IMR-90 (cell line): Measurements from ENCODE around the gene ADAMTS17. TPM values are rescaled to one million over a fixed set of nuclear protein-coding genes. Genes with fewer than 3 reads are reported as not detected.

Experiments used
- ATAC-seq: fragments of 200-7000 bp; cut with Tn5 transposase; 2 replicates; pipeline ENCODE4 v1.9.1; 2020; ENCODE audit warnings: low read depth, mild to moderate bottlenecking, moderate library complexity
- BruUV-seq: library from RNA; stranded (reverse); fragments of 400-500 nt; replicated peaks from 2 replicates; lab custom pipeline; 2021; lab: Mats Ljungman, UMichigan
- CTCF ChIA-PET: fragments of 300-600 bp; formaldehyde crosslinking; extraction: SDS; loops from one replicate; lab custom pipeline; 2021; ENCODE audit warnings: antibody characterized with exemption; lab: Yijun Ruan, JAX
- POLR2A ChIA-PET: fragments of 300-600 bp; sonication (Branson Sonifier 250); formaldehyde crosslinking; loops from one replicate; lab custom pipeline; 2022; ENCODE audit warnings: antibody characterized with exemption; ENCODE audit not compliant: unreplicated experiment; lab: Charles Lee
- DNase-seq: peaks from one replicate; pipeline ENCODE4 v3.0.0; 2013
- H2AFZ ChIP-seq: replicated peaks from 2 replicates; pipeline ENCODE3; 2013; ENCODE audit warnings: low read length, mild to moderate bottlenecking; ENCODE audit not compliant: poor library complexity
- H2AK5ac ChIP-seq: 2 replicates; pipeline ENCODE4 v1.6.1; 2013; ENCODE audit warnings: low read depth, low read length, inconsistent platforms
- H2AK9ac ChIP-seq: replicated peaks from 2 replicates; pipeline ENCODE3; 2013; ENCODE audit warnings: mild to moderate bottlenecking, low read depth, low read length, moderate library complexity; ENCODE audit not compliant: poor library complexity
- H2BK120ac ChIP-seq: 2 replicates; pipeline ENCODE4 v1.6.1; 2013; ENCODE audit warnings: low read depth, low read length, inconsistent platforms
- H2BK15ac ChIP-seq: 3 replicates; pipeline ENCODE4 v1.6.1; 2013; ENCODE audit warnings: low read depth, low read length, inconsistent platforms
- H2BK20ac ChIP-seq: 2 replicates; pipeline ENCODE4 v1.6.1; 2013; ENCODE audit warnings: low read depth, mild to moderate bottlenecking, inconsistent platforms, low read length, moderate library complexity
- H2BK5ac ChIP-seq: 2 replicates; pipeline ENCODE4 v1.6.1; 2013; ENCODE audit warnings: mild to moderate bottlenecking, low read depth, low read length, inconsistent platforms; ENCODE audit not compliant: poor library complexity, severe bottlenecking
- H3K14ac ChIP-seq: replicated peaks from 2 replicates; pipeline ENCODE4 v1.6.1; 2013; ENCODE audit warnings: low read depth, low read length, inconsistent platforms
- H3K18ac ChIP-seq: 2 replicates; pipeline ENCODE4 v1.6.1; 2013; ENCODE audit warnings: low read depth, low read length, control low read depth
- H3K23ac ChIP-seq: 2 replicates; pipeline ENCODE4 v1.6.1; 2013; ENCODE audit warnings: low read depth, low read length, inconsistent platforms
- H3K27ac ChIP-seq: 2 replicates; pipeline ENCODE4 v1.5.1; 2013; ENCODE audit warnings: mild to moderate bottlenecking, control low read depth, low read length; ENCODE audit not compliant: insufficient read depth
- H3K27me3 ChIP-seq: 2 replicates; pipeline ENCODE4 v1.6.1; 2013; ENCODE audit warnings: low read length; ENCODE audit not compliant: control insufficient read depth, insufficient read depth
- H3K36me3 ChIP-seq: 2 replicates; pipeline ENCODE4 v1.6.1; 2013; ENCODE audit warnings: low read length, mixed read lengths; ENCODE audit not compliant: control insufficient read depth, insufficient read depth
- H3K4ac ChIP-seq: 2 replicates; pipeline ENCODE4 v1.6.1; 2013; ENCODE audit warnings: low read depth, low read length, inconsistent platforms
- H3K4me1 ChIP-seq: 2 replicates; pipeline ENCODE4 v1.6.1; 2013; ENCODE audit warnings: low read length, mixed read lengths; ENCODE audit not compliant: control insufficient read depth, insufficient read depth
- H3K4me2 ChIP-seq: 2 replicates; pipeline ENCODE4 v1.6.1; 2013; ENCODE audit warnings: low read depth, mild to moderate bottlenecking, control low read depth, low read length, moderate library complexity
- H3K4me3 ChIP-seq: 2 replicates; pipeline ENCODE4 v1.5.1; 2013; ENCODE audit warnings: low read depth, mild to moderate bottlenecking, control low read depth, low read length, moderate library complexity; ENCODE audit not compliant: insufficient read depth
- H3K56ac ChIP-seq: 2 replicates; pipeline ENCODE4 v1.6.1; 2013; ENCODE audit warnings: low read length, inconsistent platforms; ENCODE audit not compliant: insufficient read depth; ENCODE audit errors: extremely low read depth
- H3K79me1 ChIP-seq, 2 experiments: 2 replicates each; pipeline ENCODE4 v1.6.1; 2013; ENCODE audit warnings: low read length in 2 of 2, inconsistent platforms in 1 of 2, low read depth in 1 of 2
- H3K9ac ChIP-seq: 2 replicates; pipeline ENCODE4 v1.6.1; 2013; ENCODE audit warnings: low read depth, low read length, control low read depth
- H3K9me1 ChIP-seq: 2 replicates; pipeline ENCODE4 v1.6.1; 2013; ENCODE audit warnings: low read length, inconsistent platforms; ENCODE audit not compliant: insufficient read depth
- H3K9me3 ChIP-seq: 2 replicates; pipeline ENCODE4 v1.6.1; 2013; ENCODE audit warnings: low read length; ENCODE audit not compliant: control insufficient read depth, insufficient read depth
- H4K20me1 ChIP-seq: 2 replicates; pipeline ENCODE4 v1.6.1; 2013; ENCODE audit warnings: low read length, inconsistent platforms; ENCODE audit not compliant: insufficient read depth
- H4K5ac ChIP-seq: 2 replicates; pipeline ENCODE4 v1.6.1; 2013; ENCODE audit warnings: mild to moderate bottlenecking, low read depth, low read length, control low read depth
- H4K8ac ChIP-seq, 2 experiments: 2 replicates each; pipeline ENCODE4 v1.6.1; 2013; ENCODE audit warnings: low read depth in 2 of 2, low read length in 2 of 2, control low read depth in 1 of 2, inconsistent platforms in 1 of 2
- H4K91ac ChIP-seq: 2 replicates; pipeline ENCODE4 v1.6.1; 2013; ENCODE audit warnings: low read depth, low read length, inconsistent platforms; ENCODE audit not compliant: insufficient read depth
- CHD1 ChIP-seq: IDR thresholded peaks from 2 replicates; pipeline ENCODE4 v1.6.1; 2012; ENCODE audit warnings: low read depth, low read length, improper control_type of control experiment
- CTCF ChIP-seq: conservative IDR thresholded peaks from 2 replicates; pipeline ENCODE4 v1.5.1; 2012; ENCODE audit warnings: mild to moderate bottlenecking, low read depth, low read length, improper control_type of control experiment
- FOS ChIP-seq: fragments of 150-350 bp; IDR thresholded peaks from 2 replicates; pipeline ENCODE4 v1.6.1; 2016; ENCODE audit warnings: low read depth, low read length
- MAFK ChIP-seq: IDR thresholded peaks from 2 replicates; pipeline ENCODE4 v1.6.1; 2012; ENCODE audit warnings: low read depth, low read length, improper control_type of control experiment
- MXI1 ChIP-seq: IDR thresholded peaks from 2 replicates; pipeline ENCODE4 v1.6.1; 2012; ENCODE audit warnings: low read depth, mild to moderate bottlenecking, low read length, moderate library complexity, borderline replicate concordance
- NFE2L2 ChIP-seq: fragments of 150-350 bp; IDR thresholded peaks from 2 replicates; pipeline ENCODE4 v1.6.1; 2016; ENCODE audit warnings: low read depth, mild to moderate bottlenecking, low read length
- POLR2A ChIP-seq: IDR thresholded peaks from 2 replicates; pipeline ENCODE4 v1.6.1; 2012; ENCODE audit warnings: mild to moderate bottlenecking, low read depth, low read length
- SMC3 ChIP-seq: fragments of 150-350 bp; IDR thresholded peaks from 2 replicates; pipeline ENCODE4 v1.6.1; 2016; ENCODE audit warnings: low read depth, mild to moderate bottlenecking, antibody characterized with exemption, low read length, moderate library complexity
- WGBS, 2 experiments: methylation state at CpG; one replicate each; pipeline versions ENCODE4 v1.1.5 to v1.1.7; 2013; ENCODE audit warnings: missing lambda C conversion rate in 2 of 2; ENCODE audit not compliant: insufficient read length in 1 of 2; ENCODE audit errors: extremely low coverage in 2 of 2; 5-methylcytosine and 5-hydroxymethylcytosine counted together
- dilution Hi-C: fragments of 300-500 bp; cut with HindIII; formaldehyde crosslinking; loops from one replicate; pipeline ENCODE4 v1.14.3; 2018; ENCODE audit warnings: low sequenced_read_pairs; ENCODE audit not compliant: unreplicated experiment
- in situ Hi-C: fragments of 300-500 bp; cut with MboI; formaldehyde crosslinking; loops from 3 replicates; pipeline ENCODE4 v1.14.3; 2019; ENCODE audit warnings: low sequenced_read_pairs, inconsistent platforms, mixed read lengths
- intact Hi-C: fragments of 100-400 bp; cut with micrococcal nuclease; formaldehyde crosslinking; loops from 2 replicates; pipeline ENCODE4 v1.10.0; 2022
- polyA plus RNA-seq, 3 experiments: library from polyadenylated mRNA; depleted of rRNA; stranded (reverse); fragments of >200 nt; gene quantifications; 2 replicates each; pipeline ENCODE4 v1.2.3, GENCODE V29; 2012; ENCODE audit warnings: low replicate concordance in 1 of 3
- total RNA-seq: library from RNA; depleted of rRNA; stranded (reverse); fragments of >200 nt; gene quantifications from 2 replicates; pipeline ENCODE4 v1.2.3, GENCODE V29; 2012

Gene ADAMTS17
- total and polyA plus RNA-seq, 2 of the 4 experiments (the other 2 are of a cell fraction), result 0.03 TPM; not detected in 1

DNA sequence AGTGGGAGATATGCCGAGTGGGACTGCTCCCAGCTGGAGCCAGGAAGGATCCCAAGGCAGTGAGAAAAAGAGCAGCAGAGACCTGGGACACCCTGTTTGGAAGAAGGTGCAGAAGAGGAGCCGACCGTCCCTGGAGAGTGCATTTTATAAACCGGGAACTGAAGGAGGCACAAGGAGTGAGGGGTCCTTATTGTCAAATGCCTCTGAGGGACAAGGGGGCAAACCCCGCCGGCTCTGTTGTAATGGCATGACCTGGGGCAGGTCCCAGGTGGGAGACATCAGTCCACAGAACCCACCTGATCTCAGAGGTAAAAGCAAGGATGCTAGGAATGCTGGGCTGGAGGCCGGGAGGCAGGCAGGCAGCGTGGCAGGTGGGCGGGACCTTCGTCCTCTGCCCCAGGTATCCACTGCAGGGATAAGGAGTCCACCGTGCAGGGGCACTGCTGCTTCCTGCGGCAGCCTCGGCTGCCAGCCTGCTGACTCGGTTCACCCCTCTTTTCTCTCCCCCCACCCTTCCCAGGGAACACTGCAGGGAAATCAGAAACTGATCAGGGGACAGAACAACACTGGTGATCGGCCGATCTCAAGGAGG, 26.9 kb downstream of the ADAMTS17 start:
- Histone ChIP-seq H2BK120ac (no peak overlapping the region), H2AFZ (no peak overlapping the region), H3K79me1 (no peaks in the 10 kb centered on the region), H4K5ac (no peak overlapping the region), H4K8ac (no peak overlapping the region), H3K27me3 (no peaks in the 10 kb centered on the region), H2AK5ac (no peak overlapping the region), H3K9ac (no peak overlapping the region), H3K56ac (no peak overlapping the region), H3K4me3 (no peak overlapping the region), H3K9me3 (peaks cover 36% of the 10 kb centered on the region), H2BK20ac (no peak overlapping the region), H3K23ac (no peak overlapping the region), H3K4me1 (no peaks in the 10 kb centered on the region), H4K91ac (no peak overlapping the region), H3K9me1 (no peaks in the 10 kb centered on the region), H2BK5ac (no peak overlapping the region), H3K18ac (no peak overlapping the region), H3K36me3 (no peaks in the 10 kb centered on the region), H4K20me1 (no peaks in the 10 kb centered on the region), H2AK9ac (no peak overlapping the region), H3K27ac (no peak overlapping the region), H3K4me2 (no peak overlapping the region), H3K14ac (no peak overlapping the region), H3K4ac (no peak overlapping the region), H2BK15ac (no peak overlapping the region)
- TF ChIP-seq POLR2A, result no peak
- TF ChIP-seq SMC3, result no peak
- no peak for TF ChIP-seq MXI1
- no peak for TF ChIP-seq MAFK
- TF ChIP-seq NFE2L2, result no peak
- no peak for TF ChIP-seq FOS
- no peak for TF ChIP-seq CHD1
- no peak for TF ChIP-seq CTCF
- WGBS, 2 experiments, result 20% methylated on average over 1 of the region's 16 CpGs; no CpG with 5 or more reads in 1 of the 2 experiments
- dilution Hi-C loops, result no loop called here
- ChIA-PET POLR2A (no interaction called here), CTCF (no interaction called here)
- in situ Hi-C loops, result no loop called here
- ATAC-seq (no peak), DNase-seq (no peak)
- intact Hi-C loops, result no loop called here
- no TSS peak for BruUV-seq
